ENCODE results near the gene MRPS22. TPM values are rescaled to one million over a fixed set of nuclear protein-coding genes. Genes with fewer than 3 reads are reported as not detected.
"Not testable (repeated sequence)": the region's sequence is repeated elsewhere in the genome, so short reads cannot be mapped to it uniquely, and the experiment has no call there.

The MRPS22 gene
- total RNA-seq, 1 experiment from 2014 or later = 109 TPM

GRCh38 chr3:139394116-139394515 lies 50.3 kb downstream of the MRPS22 start:
- DNase-seq (ENCODE audit: low spot score) = no peak

- DNase-seq (ENCODE audit: low spot score) = no peak
Observed at GRCh38 chr3:139396707-139397106, 52.9 kb downstream of the MRPS22 start.

GRCh38 chr3:139401155-139401554 lies 57.3 kb downstream of the MRPS22 start:
- not testable (repeated sequence) for DNase-seq (ENCODE audit: low spot score)

Other genes starting within 250 kb of the MRPS22 start
- 246 and 249 TPM in 2 replicates for gene COPB2, start 45.6 kb downstream of the MRPS22 start, total RNA-seq (2014; rRNA removed; shearing (Covaris generic))
- not detected in 2 replicates for gene RBP2, start 132.5 kb downstream of the MRPS22 start, total RNA-seq (2014; rRNA removed; shearing (Covaris generic))
- 4.8 TPM in 1 of 2 replicates, not detected in the other for gene RBP1, start 195.7 kb downstream of the MRPS22 start, total RNA-seq (2014; rRNA removed; shearing (Covaris generic))

Data from H4 (cell line).